CD14-positive monocyte (primary cell): ENCODE measurements around the gene AFDN. TPM values are rescaled to one million over a fixed set of nuclear protein-coding genes. Genes with fewer than 3 reads are reported as not detected.

Experiments used
- DNase-seq, 3 donors: peaks; one replicate each; pipeline ENCODE4 v3.0.0-alpha.2; 2011 to 2022
- H2AFZ ChIP-seq: 2 replicates; pipeline ENCODE4 v1.6.0; 2012; ENCODE audit warnings: mild to moderate bottlenecking, low read depth, low read length, inconsistent platforms; ENCODE audit not compliant: insufficient read depth, poor library complexity, severe bottlenecking
- H3K27ac ChIP-seq, 2 donors: 1 replicate in 1 of 2; 2 replicates in 1 of 2; pipeline ENCODE4 v1.5.1; 2012 to 2013; ENCODE audit warnings: low read length in 2 of 2, control low read depth in 1 of 2, inconsistent platforms in 1 of 2, low read depth in 1 of 2, mild to moderate bottlenecking in 1 of 2
- H3K27me3 ChIP-seq, 2 donors: one replicate each; pipeline versions ENCODE4 v1.6.0 to v1.6.1; 2011 to 2013; ENCODE audit warnings: low read length in 2 of 2; ENCODE audit not compliant: control insufficient read depth in 2 of 2, insufficient read depth in 2 of 2
- H3K36me3 ChIP-seq, 2 donors: replicated peaks in 1 of 2; 1 replicate in 1 of 2; 2 replicates in 1 of 2; pipeline versions ENCODE4 v1.5.1 to v1.6.1; 2012 to 2013; ENCODE audit warnings: low read length in 2 of 2, control low read depth in 1 of 2, inconsistent platforms in 1 of 2, mild to moderate bottlenecking in 1 of 2; ENCODE audit not compliant: insufficient read depth in 2 of 2, control insufficient read depth in 1 of 2
- H3K4me1 ChIP-seq, 2 donors: 1 replicate in 1 of 2; 2 replicates in 1 of 2; pipeline versions ENCODE4 v1.5.1 to v1.6.1; 2012 to 2013; ENCODE audit warnings: low read length in 2 of 2, control low read depth in 1 of 2, inconsistent platforms in 1 of 2, mild to moderate bottlenecking in 1 of 2, moderate library complexity in 1 of 2; ENCODE audit not compliant: insufficient read depth in 2 of 2, control insufficient read depth in 1 of 2
- H3K4me2 ChIP-seq: replicated peaks from 2 replicates; pipeline ENCODE3; 2012; ENCODE audit warnings: low read length, moderate library complexity, mild to moderate bottlenecking; ENCODE audit not compliant: poor library complexity, severe bottlenecking; ENCODE audit errors: extremely low read depth
- H3K4me3 ChIP-seq, 3 experiments: fragments of 200-600 bp in 1 of 3; sonication (generic) in 1 of 3; replicated peaks in 1 of 3; 1 replicate in 2 of 3; 2 replicates in 1 of 3; pipeline ENCODE4 v1.5.1; 2011 to 2013; ENCODE audit warnings: low read length in 3 of 3, mild to moderate bottlenecking in 3 of 3, control low read depth in 2 of 3, low read depth in 2 of 3, inconsistent platforms in 1 of 3, moderate library complexity in 1 of 3
- H3K79me2 ChIP-seq: 2 replicates; pipeline ENCODE4 v1.6.0; 2012; ENCODE audit warnings: mild to moderate bottlenecking, control low read depth, inconsistent platforms, low read length, moderate library complexity; ENCODE audit not compliant: insufficient read depth
- H3K9ac ChIP-seq: 2 replicates; pipeline ENCODE4 v1.6.0; 2017; ENCODE audit warnings: low read length, mild to moderate bottlenecking; ENCODE audit not compliant: insufficient read depth, poor library complexity, severe bottlenecking
- H3K9me3 ChIP-seq, 2 donors: replicated peaks in 1 of 2; 1 replicate in 1 of 2; 2 replicates in 1 of 2; pipeline versions ENCODE4 v1.5.1 to v1.6.1; 2012 to 2013; ENCODE audit warnings: low read length in 2 of 2, control low read depth in 1 of 2; ENCODE audit not compliant: control insufficient read depth in 1 of 2, insufficient read depth in 1 of 2
- H4K20me1 ChIP-seq: 2 replicates; pipeline ENCODE4 v1.6.0; 2012; ENCODE audit warnings: mild to moderate bottlenecking, low read length, control low read depth, moderate library complexity; ENCODE audit not compliant: insufficient read depth
- H3K27ac Mint-ChIP-seq, 7 donors: one replicate each; pipeline ENCODE4 v1.8.0; 2020; ENCODE audit warnings: mild to moderate bottlenecking in 7 of 7, mixed read lengths in 7 of 7, moderate library complexity in 6 of 7, inconsistent platforms in 2 of 7
- H3K27me3 Mint-ChIP-seq, 3 donors: one replicate each; pipeline ENCODE4 v1.8.0; 2021 to 2022; ENCODE audit warnings: low read depth in 3 of 3, mild to moderate bottlenecking in 3 of 3, mixed read lengths in 3 of 3, moderate library complexity in 3 of 3, inconsistent platforms in 1 of 3
- H3K36me3 Mint-ChIP-seq, 2 donors: one replicate each; pipeline ENCODE4 v1.8.0; 2020; ENCODE audit warnings: mixed read lengths in 2 of 2, inconsistent platforms in 1 of 2, mild to moderate bottlenecking in 1 of 2
- H3K4me1 Mint-ChIP-seq: one replicate; pipeline ENCODE4 v1.8.0; 2020; ENCODE audit warnings: mild to moderate bottlenecking, mixed read lengths
- H3K4me3 Mint-ChIP-seq, 2 donors: one replicate each; pipeline ENCODE4 v1.8.0; 2020; ENCODE audit warnings: mild to moderate bottlenecking in 2 of 2, mixed read lengths in 2 of 2, moderate library complexity in 1 of 2
- H3K9me3 Mint-ChIP-seq, 7 donors: one replicate each; pipeline ENCODE4 v1.8.0; 2020 to 2022; ENCODE audit warnings: mixed read lengths in 7 of 7, mild to moderate bottlenecking in 6 of 7, moderate library complexity in 6 of 7, inconsistent platforms in 2 of 7
- CTCF ChIP-seq: fragments of 200-600 bp; IDR thresholded peaks from one replicate; pipeline ENCODE4 v1.8.0; 2022; ENCODE audit warnings: antibody characterized with exemption, mild to moderate bottlenecking
- WGBS: methylation state at CpG from one replicate; pipeline ENCODE4 v1.1.5; 2013; ENCODE audit warnings: missing lambda C conversion rate; ENCODE audit not compliant: insufficient coverage; 5-methylcytosine and 5-hydroxymethylcytosine counted together
- intact Hi-C, 2 donors: fragments of 100-400 bp; cut with micrococcal nuclease; formaldehyde crosslinking; loops; one replicate each; pipeline versions ENCODE4 v1.15.0 to v1.15.1; 2023
- polyA plus RNA-seq, 3 donors: library from polyadenylated mRNA; depleted of rRNA in 1 of 3; unstranded in 2 of 3; stranded (reverse) in 1 of 3; fragments of 300-500 nt in 2 of 3; fragments of >200 nt in 1 of 3; fragmentation: Illumina TruSeq in 2 of 3; gene quantifications; 1 replicate in 2 of 3; 2 replicates in 1 of 3; pipeline ENCODE4 v1.2.3, GENCODE V29; 2012 to 2021

Gene AFDN
- polyA plus RNA-seq, 3 donors: 0.03 to 1.5 TPM; not detected in 1

- H3K27me3 Mint-ChIP-seq: peaks cover 2 to 6% (median 2%) of the 10 kb centered on the region in 3 donors
- peaks cover 24 to 68% of the 10 kb centered on the region in 2 donors for H3K9me3 ChIP-seq
- no peaks in the 10 kb centered on the region for H3K27me3 ChIP-seq
- no peaks in the 10 kb centered on the region for H3K79me2 ChIP-seq
- no peaks in the 10 kb centered on the region for H3K36me3 ChIP-seq
- H3K27ac Mint-ChIP-seq: peak overlapping the region in 1 of 7 donors; percentile 40
- H3K27ac ChIP-seq: no peak overlapping the region
- no peak overlapping the region for H3K4me3 Mint-ChIP-seq
- no peak overlapping the region for H3K4me3 ChIP-seq
- H3K4me2 ChIP-seq: no peak overlapping the region
- TF ChIP-seq CTCF: no peak
- no peak for DNase-seq
- H3K4me1 ChIP-seq: no peaks in the 10 kb centered on the region
- H3K36me3 Mint-ChIP-seq: no peaks in the 10 kb centered on the region
- H3K9me3 Mint-ChIP-seq: peaks cover 12 to 50% (median 27%) of the 10 kb centered on the region in 7 donors
- no peaks in the 10 kb centered on the region for H3K4me1 Mint-ChIP-seq
- WGBS: 93% methylated on average over 31 of the region's 39 CpGs
- H3K9ac ChIP-seq: no peak overlapping the region
- H4K20me1 ChIP-seq: no peaks in the 10 kb centered on the region
- intact Hi-C loops: no loop called here
- H2AFZ ChIP-seq: no peak overlapping the region
Observed at GRCh38 chr6:167985911-167986595, 159.3 kb downstream of the AFDN start.

GRCh38 chr6:167987396-167988153 is 160.9 kb downstream of the AFDN start:
- intact Hi-C loops: no loop called here
- H3K4me1 ChIP-seq: no peaks in the 10 kb centered on the region
- H3K4me1 Mint-ChIP-seq: no peaks in the 10 kb centered on the region
- H3K27ac ChIP-seq: no peak overlapping the region
- no peak for TF ChIP-seq CTCF
- DNase-seq: no peak
- no peak overlapping the region for H3K4me3 Mint-ChIP-seq
- H2AFZ ChIP-seq: no peak overlapping the region
- H3K27me3 Mint-ChIP-seq: peaks cover 2 to 4% (median 4%) of the 10 kb centered on the region in 3 donors
- H3K27ac Mint-ChIP-seq: no peak overlapping the region
- WGBS: 92% methylated on average over 29 of the region's 35 CpGs
- H3K9ac ChIP-seq: no peak overlapping the region
- H3K36me3 Mint-ChIP-seq: no peaks in the 10 kb centered on the region
- no peak overlapping the region for H3K4me3 ChIP-seq
- H4K20me1 ChIP-seq: no peaks in the 10 kb centered on the region
- peaks cover 24 to 65% of the 10 kb centered on the region in 2 donors for H3K9me3 ChIP-seq
- no peak overlapping the region for H3K4me2 ChIP-seq
- peaks cover 12 to 50% (median 23%) of the 10 kb centered on the region in 7 donors for H3K9me3 Mint-ChIP-seq
- no peaks in the 10 kb centered on the region for H3K79me2 ChIP-seq
- H3K27me3 ChIP-seq: no peaks in the 10 kb centered on the region
- H3K36me3 ChIP-seq: no peaks in the 10 kb centered on the region
